OCI-LY1 (cell line): ENCODE data around the gene WDPCP.

Experiments
- H2AFZ ChIP-seq: fragments of 200-600 bp; sonication (generic), shearing (Covaris generic); 2 replicates; pipeline ENCODE4 v1.6.0; 2014; ENCODE audit warnings: antibody characterized with exemption, mild to moderate bottlenecking, low read length
- H3F3A ChIP-seq: fragments of 200-600 bp; sonication (generic), shearing (Covaris generic); 2 replicates; pipeline ENCODE4 v1.6.0; 2014; ENCODE audit warnings: mild to moderate bottlenecking, antibody characterized with exemption, low read length, moderate library complexity; ENCODE audit not compliant: insufficient read depth
- H3K27ac ChIP-seq: fragments of 200-600 bp; sonication (generic); 2 replicates; pipeline ENCODE4 v1.5.1; 2014; ENCODE audit warnings: low read length, mixed run types, mild to moderate bottlenecking, low read depth; ENCODE audit not compliant: poor library complexity, severe bottlenecking
- H3K27me3 ChIP-seq: fragments of 200-600 bp; sonication (generic); 2 replicates; pipeline ENCODE4 v1.6.0; 2014; ENCODE audit warnings: antibody characterized with exemption, mild to moderate bottlenecking, low read length, moderate library complexity; ENCODE audit not compliant: insufficient read depth
- H3K36me3 ChIP-seq: fragments of 200-600 bp; sonication (generic); 2 replicates; pipeline ENCODE4 v1.6.1; 2014; ENCODE audit warnings: mild to moderate bottlenecking, antibody characterized with exemption, low read length, moderate library complexity, mixed read lengths; ENCODE audit not compliant: insufficient read depth
- H3K4me1 ChIP-seq: fragments of 200-600 bp; sonication (generic); 2 replicates; pipeline ENCODE4 v1.5.1; 2014; ENCODE audit warnings: mild to moderate bottlenecking, low read length, moderate library complexity; ENCODE audit not compliant: insufficient read depth, severe bottlenecking
- H3K4me2 ChIP-seq: fragments of 200-600 bp; sonication (generic), shearing (Covaris generic); 2 replicates; pipeline ENCODE4 v1.6.1; 2014; ENCODE audit warnings: low read length
- H3K4me3 ChIP-seq: fragments of 200-600 bp; sonication (generic); 2 replicates; pipeline ENCODE4 v1.5.1; 2014; ENCODE audit warnings: low read length, low read depth, mild to moderate bottlenecking, mixed read lengths; ENCODE audit not compliant: poor library complexity, severe bottlenecking
- H3K79me2 ChIP-seq: fragments of 200-600 bp; shearing (Covaris generic); 2 replicates; pipeline ENCODE4 v1.6.1; 2016; ENCODE audit warnings: mixed run types, low read length, mixed read lengths; ENCODE audit not compliant: insufficient read depth
- H3K9ac ChIP-seq: fragments of 200-600 bp; sonication (generic), shearing (Covaris generic); 2 replicates; pipeline ENCODE4 v1.6.1; 2014; ENCODE audit warnings: mild to moderate bottlenecking, low read length, mixed read lengths
- H3K9me2 ChIP-seq: fragments of 200-600 bp; sonication (generic), shearing (Covaris generic); 2 replicates; pipeline ENCODE4 v1.6.1; 2014; ENCODE audit warnings: low read depth, mild to moderate bottlenecking, low read length, mixed read lengths
- H3K9me3 ChIP-seq: fragments of 200-600 bp; shearing (Covaris generic); 2 replicates; pipeline ENCODE4 v1.6.1; 2014; ENCODE audit warnings: low read length, mixed read lengths
- H4K20me1 ChIP-seq: fragments of 200-600 bp; sonication (generic), shearing (Covaris generic); 2 replicates; pipeline ENCODE4 v1.6.0; 2016; ENCODE audit warnings: mild to moderate bottlenecking, low read length; ENCODE audit not compliant: insufficient read depth
- EZH2 ChIP-seq: fragments of 200-600 bp; sonication (generic), shearing (Covaris generic); IDR thresholded peaks from 2 replicates; pipeline ENCODE4 v1.8.0; 2017; ENCODE audit warnings: borderline replicate concordance, mixed run types, mild to moderate bottlenecking, antibody characterized with exemption, low read length, moderate library complexity, mixed read lengths
- TF ChIP-seq, protein P1 (sequence below): fragments of 200-600 bp; sonication (generic), shearing (Covaris generic); IDR thresholded peaks from 2 replicates; pipeline ENCODE4 v1.5.1; 2017; ENCODE audit warnings: mild to moderate bottlenecking, antibody characterized with exemption, low read length, moderate library complexity, mixed read lengths

WDPCP gene

DNA sequence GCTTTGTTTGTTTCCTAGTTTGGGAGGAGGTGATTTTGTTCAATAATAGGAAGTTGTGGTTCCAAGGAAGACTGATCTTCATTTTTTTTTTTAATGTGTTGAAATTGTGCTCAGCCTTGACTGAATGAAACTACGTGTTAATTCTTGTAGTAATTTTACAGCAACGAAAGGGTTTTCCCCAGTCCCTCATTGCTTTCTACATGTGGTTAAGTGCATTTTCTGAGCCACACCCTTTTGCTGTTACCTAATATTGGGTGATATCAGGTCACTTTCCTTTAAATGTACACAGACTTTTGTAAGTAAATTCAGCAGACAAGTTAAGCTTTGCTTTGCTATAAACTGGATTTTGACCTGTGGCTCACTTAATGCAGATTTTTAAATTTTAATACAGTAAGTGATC lies 464.1 kb downstream of the WDPCP start:
- Histone ChIP-seq H3F3A (no peaks in the 10 kb centered on the region), H2AFZ (no peak overlapping the region), H3K9ac (no peak overlapping the region), H3K27me3 (no peaks in the 10 kb centered on the region), H3K4me3 (no peak overlapping the region), H3K9me3 (no peaks in the 10 kb centered on the region), H3K36me3 (no peaks in the 10 kb centered on the region), H3K79me2 (no peaks in the 10 kb centered on the region), H3K4me1 (peaks cover 9% of the 10 kb centered on the region), H4K20me1 (no peaks in the 10 kb centered on the region), H3K9me2 (no peaks in the 10 kb centered on the region), H3K4me2 (no peak overlapping the region), H3K27ac (no peak overlapping the region)
- no peak for TF ChIP-seq EZH2
- TF ChIP-seq, protein P1, sequence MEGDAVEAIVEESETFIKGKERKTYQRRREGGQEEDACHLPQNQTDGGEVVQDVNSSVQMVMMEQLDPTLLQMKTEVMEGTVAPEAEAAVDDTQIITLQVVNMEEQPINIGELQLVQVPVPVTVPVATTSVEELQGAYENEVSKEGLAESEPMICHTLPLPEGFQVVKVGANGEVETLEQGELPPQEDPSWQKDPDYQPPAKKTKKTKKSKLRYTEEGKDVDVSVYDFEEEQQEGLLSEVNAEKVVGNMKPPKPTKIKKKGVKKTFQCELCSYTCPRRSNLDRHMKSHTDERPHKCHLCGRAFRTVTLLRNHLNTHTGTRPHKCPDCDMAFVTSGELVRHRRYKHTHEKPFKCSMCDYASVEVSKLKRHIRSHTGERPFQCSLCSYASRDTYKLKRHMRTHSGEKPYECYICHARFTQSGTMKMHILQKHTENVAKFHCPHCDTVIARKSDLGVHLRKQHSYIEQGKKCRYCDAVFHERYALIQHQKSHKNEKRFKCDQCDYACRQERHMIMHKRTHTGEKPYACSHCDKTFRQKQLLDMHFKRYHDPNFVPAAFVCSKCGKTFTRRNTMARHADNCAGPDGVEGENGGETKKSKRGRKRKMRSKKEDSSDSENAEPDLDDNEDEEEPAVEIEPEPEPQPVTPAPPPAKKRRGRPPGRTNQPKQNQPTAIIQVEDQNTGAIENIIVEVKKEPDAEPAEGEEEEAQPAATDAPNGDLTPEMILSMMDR = no peak

GRCh38 chr2:63122921-63123320 lies 465.4 kb downstream of the WDPCP start:
- no peaks in the 10 kb centered on the region for H3K79me2 ChIP-seq
- no peaks in the 10 kb centered on the region for H3K27me3 ChIP-seq
- H3K9me2 ChIP-seq = no peaks in the 10 kb centered on the region
- peaks cover 9% of the 10 kb centered on the region for H3K4me1 ChIP-seq
- no peak overlapping the region for H3K4me2 ChIP-seq
- H3K36me3 ChIP-seq = no peaks in the 10 kb centered on the region
- no peak overlapping the region for H3K27ac ChIP-seq
- no peaks in the 10 kb centered on the region for H4K20me1 ChIP-seq
- TF ChIP-seq, protein P1 = no peak
- TF ChIP-seq EZH2 = no peak
- no peak overlapping the region for H2AFZ ChIP-seq
- no peaks in the 10 kb centered on the region for H3F3A ChIP-seq
- H3K9me3 ChIP-seq = no peaks in the 10 kb centered on the region
- H3K9ac ChIP-seq = no peak overlapping the region
- no peak overlapping the region for H3K4me3 ChIP-seq

- no peak overlapping the region for H3K4me2 ChIP-seq
- H3K27ac ChIP-seq = no peak overlapping the region
- H3K9ac ChIP-seq = no peak overlapping the region
- no peak overlapping the region for H3K4me3 ChIP-seq
- no peak overlapping the region for H2AFZ ChIP-seq
- H3K9me2 ChIP-seq = no peaks in the 10 kb centered on the region
- no peaks in the 10 kb centered on the region for H3K79me2 ChIP-seq
- H3K27me3 ChIP-seq = no peaks in the 10 kb centered on the region
- no peaks in the 10 kb centered on the region for H3K36me3 ChIP-seq
- no peaks in the 10 kb centered on the region for H3K9me3 ChIP-seq
- no peaks in the 10 kb centered on the region for H4K20me1 ChIP-seq
- H3K4me1 ChIP-seq = peaks cover 9% of the 10 kb centered on the region
- no peak for TF ChIP-seq EZH2
- TF ChIP-seq, protein P1 = no peak
- H3F3A ChIP-seq = no peaks in the 10 kb centered on the region
Observed at GRCh38 chr2:63121055-63121834, 467.0 kb downstream of the WDPCP start.
